NK-92 (cell line): ENCODE results near the gene FAM149B1.

Experiments
- DNase-seq: peaks from one replicate; lab custom pipeline; 2025; ENCODE audit not compliant: unreplicated experiment; lab: John Stamatoyannopoulos, UW

Gene FAM149B1

GRCh38 chr10:73174148-73174925 lies 6.4 kb downstream of the FAM149B1 start:
- DNase-seq = no peak

GRCh38 chr10:73182568-73182967 lies 14.6 kb downstream of the FAM149B1 start:
- DNase-seq = no peak

GRCh38 chr10:73183667-73184281 lies 15.9 kb downstream of the FAM149B1 start:
- DNase-seq = no peak

GRCh38 chr10:73186266-73186665 lies 18.3 kb downstream of the FAM149B1 start:
- no peak for DNase-seq

- no peak for DNase-seq
These were observed 22.3 kb downstream of the FAM149B1 start for GRCh38 chr10:73190188-73190587.

- DNase-seq = no peak
These were observed 37.2 kb downstream of the FAM149B1 start for GRCh38 chr10:73205081-73205480.

GRCh38 chr10:73205890-73206289 lies 38.0 kb downstream of the FAM149B1 start:
- DNase-seq = no peak

- DNase-seq = no peak
These were observed 38.5 kb downstream of the FAM149B1 start for GRCh38 chr10:73206385-73206784.

- DNase-seq = no peak
These were observed 40.0 kb downstream of the FAM149B1 start for GRCh38 chr10:73207883-73208282.

GRCh38 chr10:73209705-73210104 lies 41.8 kb downstream of the FAM149B1 start:
- DNase-seq = no peak

GRCh38 chr10:73210395-73211105 lies 42.6 kb downstream of the FAM149B1 start:
- DNase-seq = no peak

- no peak for DNase-seq
These were observed 43.3 kb downstream of the FAM149B1 start for GRCh38 chr10:73211106-73211811.

- DNase-seq = no peak
These were observed 47.8 kb downstream of the FAM149B1 start for GRCh38 chr10:73215749-73216148.

- DNase-seq = no peak
These were observed 49.7 kb downstream of the FAM149B1 start for GRCh38 chr10:73217628-73218027.

GRCh38 chr10:73218431-73219191 lies 50.7 kb downstream of the FAM149B1 start:
- no peak for DNase-seq

- DNase-seq = no peak
These were observed 51.5 kb downstream of the FAM149B1 start for GRCh38 chr10:73219384-73219783.

GRCh38 chr10:73220989-73221388 lies 53.1 kb downstream of the FAM149B1 start:
- DNase-seq = no peak

- DNase-seq = no peak
These were observed 57.6 kb downstream of the FAM149B1 start for GRCh38 chr10:73225518-73225917.

- no peak for DNase-seq
These were observed 58.7 kb downstream of the FAM149B1 start for GRCh38 chr10:73226663-73227062.

- DNase-seq = no peak
These were observed 60.3 kb downstream of the FAM149B1 start for GRCh38 chr10:73228247-73228646.

GRCh38 chr10:73229567-73229966 lies 61.6 kb downstream of the FAM149B1 start:
- DNase-seq = no peak
